Stimulated activated CD4-positive, alpha-beta T cell treated with anti-CD3 and anti-CD28 coated beads, Interleukin-4, amount 100 ng/mL, for 1 hour (primary cell): ENCODE measurements around the gene CAMTA1.
"Not testable (repeated sequence)": the region's sequence is repeated elsewhere in the genome, so short reads cannot be mapped to it uniquely, and the experiment has no call there.

Experiments used
- DNase-seq: peaks from one replicate; pipeline ENCODE4 v3.0.0-alpha.2; 2020

Gene CAMTA1

GRCh38 chr1:7406641-7407543 lies 621.6 kb downstream of the CAMTA1 start:
- no peak for DNase-seq

GRCh38 chr1:7407544-7407895 lies 622.3 kb downstream of the CAMTA1 start:
- no peak for DNase-seq

GRCh38 chr1:7407980-7408770 lies 622.9 kb downstream of the CAMTA1 start:
- DNase-seq, result no peak

- no peak for DNase-seq
These were observed 623.5 kb downstream of the CAMTA1 start for GRCh38 chr1:7408771-7409150.

GRCh38 chr1:7409278-7409677 lies 624.0 kb downstream of the CAMTA1 start:
- DNase-seq, result no peak

- no peak for DNase-seq
These were observed 624.9 kb downstream of the CAMTA1 start for GRCh38 chr1:7410156-7410555.

GRCh38 chr1:7417618-7418017 lies 632.4 kb downstream of the CAMTA1 start:
- DNase-seq, result not testable (repeated sequence)

- no peak for DNase-seq
These were observed 633.3 kb downstream of the CAMTA1 start for GRCh38 chr1:7418442-7419080.

- DNase-seq, result no peak
These were observed 634.8 kb downstream of the CAMTA1 start for GRCh38 chr1:7420098-7420445.

GRCh38 chr1:7420470-7421100 lies 635.3 kb downstream of the CAMTA1 start:
- no peak for DNase-seq

GRCh38 chr1:7421471-7422075 lies 636.3 kb downstream of the CAMTA1 start:
- no peak for DNase-seq

- DNase-seq, result no peak
These were observed 636.8 kb downstream of the CAMTA1 start for GRCh38 chr1:7422081-7422480.

- DNase-seq, result no peak
These were observed 637.3 kb downstream of the CAMTA1 start for GRCh38 chr1:7422561-7422960.

- DNase-seq, result no peak
These were observed 637.7 kb downstream of the CAMTA1 start for GRCh38 chr1:7422966-7423365.

GRCh38 chr1:7424352-7424890 lies 639.2 kb downstream of the CAMTA1 start:
- DNase-seq, result no peak

GRCh38 chr1:7425229-7425628 lies 640.0 kb downstream of the CAMTA1 start:
- DNase-seq, result no peak

- no peak for DNase-seq
These were observed 640.5 kb downstream of the CAMTA1 start for GRCh38 chr1:7425771-7426170.

- no peak for DNase-seq
These were observed 641.7 kb downstream of the CAMTA1 start for GRCh38 chr1:7426780-7427604.

- DNase-seq, result no peak
These were observed 642.5 kb downstream of the CAMTA1 start for GRCh38 chr1:7427605-7428300.

GRCh38 chr1:7429290-7429689 lies 644.0 kb downstream of the CAMTA1 start:
- DNase-seq, result no peak

GRCh38 chr1:7430047-7430608 lies 644.9 kb downstream of the CAMTA1 start:
- DNase-seq, result no peak
